NCI-H1092 (cell line): ENCODE data around the gene DCTN2.
"Not testable (repeated sequence)": the region's sequence is repeated elsewhere in the genome, so short reads cannot be mapped to it uniquely, and the experiment has no call there.

Experiments
- DNase-seq: peaks from one replicate; lab custom pipeline; 2025; lab: John Stamatoyannopoulos, UW

Gene DCTN2

GRCh38 chr12:57515408-57515933 is 31.5 kb downstream of the DCTN2 start:
- no peak for DNase-seq

GRCh38 chr12:57514720-57515407 is 32.1 kb downstream of the DCTN2 start:
- no peak for DNase-seq

DNA sequence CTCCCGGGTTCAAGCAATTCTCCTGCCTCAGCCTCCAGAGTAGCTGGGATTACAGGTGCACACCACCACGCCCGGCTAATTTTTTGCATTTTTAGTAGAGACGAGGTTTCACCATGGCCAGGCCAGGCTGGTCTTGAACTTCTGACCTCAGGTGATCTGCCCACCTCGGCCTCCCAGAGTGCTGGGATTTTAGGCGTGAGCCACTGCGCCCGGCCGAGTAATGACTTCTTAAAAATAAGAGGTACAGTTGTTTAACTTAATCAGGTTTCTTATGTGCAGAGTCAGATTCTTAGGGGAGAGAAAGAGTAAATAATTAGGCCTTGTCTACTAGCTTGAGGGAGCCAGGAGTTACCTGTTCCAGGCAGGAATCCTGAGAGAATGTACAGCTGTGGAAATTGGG is 32.7 kb downstream of the DCTN2 start:
- not testable (repeated sequence) for DNase-seq

GRCh38 chr12:57513677-57514076 is 33.3 kb downstream of the DCTN2 start:
- not testable (repeated sequence) for DNase-seq

DNA sequence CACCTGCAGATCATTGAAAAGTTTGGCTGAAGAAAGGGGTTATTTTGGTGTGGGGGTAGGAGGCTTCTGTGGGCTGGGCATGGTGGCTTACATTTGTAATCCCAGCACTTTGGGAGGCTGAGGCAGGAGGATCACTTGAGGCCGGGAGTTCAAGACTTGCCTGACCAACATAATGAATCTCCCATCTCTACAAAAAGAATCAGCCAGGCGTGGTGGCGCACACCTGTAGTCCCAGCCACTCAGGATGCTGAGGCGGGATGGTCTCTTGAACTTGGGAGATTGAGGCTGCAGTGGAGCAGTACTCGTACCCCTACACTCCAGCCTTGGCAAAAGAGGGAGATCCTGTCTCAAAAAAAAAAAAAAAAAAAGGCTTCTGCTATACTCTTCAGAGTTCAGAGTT is 33.7 kb downstream of the DCTN2 start:
- no peak for DNase-seq

DNA sequence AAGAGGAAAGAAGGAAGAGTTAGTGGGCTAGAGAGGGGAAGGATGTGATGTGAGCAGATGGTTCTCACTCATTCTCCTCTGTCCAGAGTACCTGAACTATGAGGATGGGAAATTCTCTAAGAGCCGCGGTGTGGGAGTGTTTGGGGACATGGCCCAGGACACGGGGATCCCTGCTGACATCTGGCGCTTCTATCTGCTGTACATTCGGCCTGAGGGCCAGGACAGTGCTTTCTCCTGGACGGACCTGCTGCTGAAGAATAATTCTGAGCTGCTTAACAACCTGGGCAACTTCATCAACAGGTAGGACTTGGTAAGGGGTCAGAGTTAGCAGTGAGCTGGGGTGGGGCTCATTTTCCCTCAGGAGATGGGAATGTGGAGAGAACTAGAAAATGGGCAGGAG is 34.3 kb downstream of the DCTN2 start:
- DNase-seq = no peak

GRCh38 chr12:57511588-57512325 is 35.2 kb downstream of the DCTN2 start:
- no peak for DNase-seq

GRCh38 chr12:57511161-57511560 is 35.8 kb downstream of the DCTN2 start:
- no peak for DNase-seq

GRCh38 chr12:57507796-57508195 is 39.2 kb downstream of the DCTN2 start:
- not testable (repeated sequence) for DNase-seq

DNA sequence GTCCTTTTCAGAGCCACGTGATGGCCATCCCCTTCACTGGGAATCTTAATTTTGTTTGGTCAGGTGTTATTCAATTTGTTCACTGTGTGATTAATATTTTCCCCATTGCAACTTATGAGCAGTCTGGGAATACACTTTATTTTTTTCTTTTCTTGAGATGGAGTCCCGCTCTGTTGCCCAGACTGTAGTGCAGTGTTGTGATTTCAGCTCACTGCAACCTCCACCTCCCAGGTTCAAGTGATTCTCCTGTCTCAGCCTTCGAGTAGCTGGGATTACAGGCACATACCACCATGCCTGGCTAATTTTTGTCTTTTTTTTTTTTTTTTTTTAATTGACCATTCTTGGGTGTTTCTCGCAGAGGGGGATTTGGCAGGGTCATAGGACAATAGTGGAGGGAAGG is 40.5 kb downstream of the DCTN2 start:
- DNase-seq = not testable (repeated sequence)

GRCh38 chr12:57502311-57502969 is 44.6 kb downstream of the DCTN2 start:
- not testable (repeated sequence) for DNase-seq

DNA sequence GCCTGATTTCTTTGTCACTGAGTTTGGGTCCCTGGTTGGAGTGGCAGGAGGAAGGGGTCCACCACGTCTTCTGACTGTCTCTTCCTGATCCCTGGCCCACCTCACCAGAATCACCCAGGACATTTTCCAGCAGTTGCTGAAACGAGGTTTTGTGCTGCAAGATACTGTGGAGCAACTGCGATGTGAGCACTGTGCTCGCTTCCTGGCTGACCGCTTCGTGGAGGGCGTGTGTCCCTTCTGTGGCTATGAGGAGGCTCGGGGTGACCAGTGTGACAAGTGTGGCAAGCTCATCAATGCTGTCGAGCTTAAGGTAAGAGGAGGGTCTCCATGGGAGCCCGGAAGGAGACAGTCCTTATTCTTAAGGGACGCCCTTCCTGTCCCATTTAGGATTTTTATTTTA is 46.8 kb downstream of the DCTN2 start:
- no peak for DNase-seq

- no peak for DNase-seq
Measured at GRCh38 chr12:57498571-57498970, 48.4 kb downstream of the DCTN2 start.

DNA sequence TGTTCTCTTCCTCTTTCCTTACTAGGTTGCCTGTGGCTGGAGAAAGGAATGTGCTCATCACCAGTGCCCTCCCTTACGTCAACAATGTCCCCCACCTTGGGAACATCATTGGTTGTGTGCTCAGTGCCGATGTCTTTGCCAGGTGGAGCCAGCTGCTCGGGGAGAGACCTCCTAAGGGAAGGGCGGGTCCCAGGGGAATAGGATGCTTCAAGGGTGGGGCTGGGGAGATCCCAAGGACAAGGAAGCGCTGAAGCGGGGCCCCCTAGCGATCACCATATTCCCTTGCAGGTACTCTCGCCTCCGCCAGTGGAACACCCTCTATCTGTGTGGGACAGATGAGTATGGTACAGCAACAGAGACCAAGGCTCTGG is 48.9 kb downstream of the DCTN2 start:
- DNase-seq = no peak

DNA sequence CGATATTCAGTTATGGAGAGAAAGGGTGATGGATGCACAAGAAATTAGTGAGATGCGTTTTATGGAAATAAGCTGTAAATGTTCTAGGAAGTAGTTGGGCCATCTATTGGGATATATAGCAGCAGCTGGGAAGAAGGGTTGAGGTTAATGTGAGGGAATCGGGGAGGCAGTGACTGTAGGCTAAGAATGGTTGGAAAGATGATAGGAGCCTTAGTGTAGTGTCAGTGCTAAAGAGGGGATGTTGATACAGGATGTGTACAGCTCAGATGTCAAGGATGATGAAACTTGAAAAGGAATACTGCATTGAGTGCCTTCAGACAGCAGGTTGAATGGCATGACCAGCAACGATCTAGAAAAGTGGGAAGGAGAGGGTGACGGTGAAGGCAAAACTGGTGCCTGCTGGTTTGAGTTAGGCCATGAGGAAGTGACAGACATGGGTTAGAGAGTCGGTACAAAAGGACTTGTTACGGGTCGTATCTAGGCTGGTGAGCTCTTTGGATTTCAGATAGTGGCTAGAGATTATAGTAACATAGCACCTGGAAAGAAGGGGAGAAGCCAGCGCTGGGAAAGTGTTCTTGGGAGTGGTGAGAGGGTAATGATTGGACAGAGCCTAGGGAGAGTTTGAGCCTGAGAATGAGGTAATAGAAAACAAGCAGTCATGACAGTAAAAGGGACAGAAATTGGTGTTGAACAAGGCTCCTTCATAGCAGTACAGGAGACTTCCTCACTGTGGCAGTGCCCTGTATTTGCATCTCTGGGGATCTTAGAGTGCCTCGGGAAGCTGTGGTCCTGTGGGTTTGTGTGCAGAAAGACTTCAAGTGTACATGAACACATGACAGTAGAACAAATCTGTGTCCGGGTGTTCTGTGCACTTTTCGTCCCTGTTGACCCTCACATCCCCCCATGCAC is 49.5 kb downstream of the DCTN2 start:
- no peak for DNase-seq

- no peak for DNase-seq
Measured at GRCh38 chr12:57496822-57497221, 50.2 kb downstream of the DCTN2 start.

GRCh38 chr12:57495051-57495701 is 51.8 kb downstream of the DCTN2 start:
- DNase-seq = not testable (repeated sequence)

GRCh38 chr12:57491393-57492280 is 55.4 kb downstream of the DCTN2 start:
- no peak for DNase-seq

- no peak for DNase-seq
Measured at GRCh38 chr12:57490126-57490525, 56.9 kb downstream of the DCTN2 start.

DNA sequence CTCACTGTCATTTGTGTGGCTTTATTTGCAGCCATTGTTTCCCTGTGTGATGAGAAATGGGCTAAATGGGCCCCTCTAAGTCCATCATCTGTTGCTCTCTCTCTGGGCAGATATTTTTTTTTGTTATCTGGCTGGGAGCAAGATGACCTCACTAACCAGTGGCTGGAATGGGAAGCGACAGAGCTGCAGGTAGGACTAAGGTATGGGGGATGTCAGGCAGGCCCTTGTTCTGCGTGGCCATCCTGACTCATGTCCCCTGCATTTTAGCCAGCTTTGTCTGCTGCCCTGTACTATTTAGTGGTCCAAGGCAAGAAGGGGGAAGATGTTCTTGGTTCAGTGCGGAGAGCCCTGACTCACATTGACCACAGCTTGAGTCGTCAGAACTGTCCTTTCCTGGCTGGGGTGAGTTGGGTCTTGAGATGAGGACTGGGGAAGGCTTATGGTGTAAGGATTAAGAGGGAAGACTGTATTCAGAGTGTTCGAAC is 57.8 kb downstream of the DCTN2 start:
- no peak for DNase-seq
